ENCODE data around the gene EXO5.
"Not testable (repeated sequence)": the region's sequence is repeated elsewhere in the genome, so short reads cannot be mapped to it uniquely, and the experiment has no call there.

Gene EXO5

GRCh38 chr1:40477678-40478053 lies 30.9 kb upstream of the EXO5 start:
- peak; percentile 35 for DNase-seq (ENCODE audit: low spot score)
- in situ Hi-C loops (cut with MboI; ENCODE audit: low sequenced_read_pairs, unreplicated experiment): no loop called here
- TF ChIP-seq CTCF (IDR thresholded peaks at IDR 0.05; ENCODE audit: borderline replicate concordance, control extremely low read depth, extremely low read depth, insufficient read depth, missing control alignments): no peak

GRCh38 chr1:40478276-40478675 lies 30.3 kb upstream of the EXO5 start:
- in situ Hi-C loops (cut with MboI; ENCODE audit: low sequenced_read_pairs, unreplicated experiment): no loop called here
- no peak for DNase-seq (ENCODE audit: low spot score)
- TF ChIP-seq CTCF (IDR thresholded peaks at IDR 0.05; ENCODE audit: borderline replicate concordance, control extremely low read depth, extremely low read depth, insufficient read depth, missing control alignments): no peak

- DNase-seq (ENCODE audit: low spot score): no peak
- in situ Hi-C loops (cut with MboI; ENCODE audit: low sequenced_read_pairs, unreplicated experiment): no loop called here
- TF ChIP-seq CTCF (IDR thresholded peaks at IDR 0.05; ENCODE audit: borderline replicate concordance, control extremely low read depth, extremely low read depth, insufficient read depth, missing control alignments): no peak
Observed at GRCh38 chr1:40479156-40479555, 29.4 kb upstream of the EXO5 start.

- DNase-seq (ENCODE audit: low spot score): no peak
- in situ Hi-C loops (cut with MboI; ENCODE audit: low sequenced_read_pairs, unreplicated experiment): no loop called here
- TF ChIP-seq CTCF (IDR thresholded peaks at IDR 0.05; ENCODE audit: borderline replicate concordance, control extremely low read depth, extremely low read depth, insufficient read depth, missing control alignments): no peak
Observed at GRCh38 chr1:40495315-40495903, 13.2 kb upstream of the EXO5 start.

- in situ Hi-C loops (cut with MboI; ENCODE audit: low sequenced_read_pairs, unreplicated experiment); DNase-seq (ENCODE audit: low spot score): not testable (repeated sequence)
Observed at GRCh38 chr1:40502651-40503050, 5.9 kb upstream of the EXO5 start.

- in situ Hi-C loops (cut with MboI; ENCODE audit: low sequenced_read_pairs, unreplicated experiment): no loop called here
- DNase-seq (ENCODE audit: low spot score): no peak
- TF ChIP-seq CTCF (IDR thresholded peaks at IDR 0.05; ENCODE audit: borderline replicate concordance, control extremely low read depth, extremely low read depth, insufficient read depth, missing control alignments): no peak
Observed at GRCh38 chr1:40507973-40508372, 594 bp upstream of the EXO5 start.

- no peak for DNase-seq (ENCODE audit: low spot score)
- TF ChIP-seq CTCF (IDR thresholded peaks at IDR 0.05; ENCODE audit: borderline replicate concordance, control extremely low read depth, extremely low read depth, insufficient read depth, missing control alignments): no peak
- in situ Hi-C loops (cut with MboI; ENCODE audit: low sequenced_read_pairs, unreplicated experiment): no loop called here
Observed at GRCh38 chr1:40519517-40519916, 10.9 kb downstream of the EXO5 start.

Measured in GM13976 (cell line).